ENCODE data around the gene CACNA1G. TPM values are rescaled to one million over a fixed set of nuclear protein-coding genes. Genes with fewer than 3 reads are reported as not detected.
A peak's percentile ranks its signal among the peaks of the same experiment; 100 is the strongest.

CACNA1G gene
- total RNA-seq, 1 donor from 2014 or later: not detected

DNA sequence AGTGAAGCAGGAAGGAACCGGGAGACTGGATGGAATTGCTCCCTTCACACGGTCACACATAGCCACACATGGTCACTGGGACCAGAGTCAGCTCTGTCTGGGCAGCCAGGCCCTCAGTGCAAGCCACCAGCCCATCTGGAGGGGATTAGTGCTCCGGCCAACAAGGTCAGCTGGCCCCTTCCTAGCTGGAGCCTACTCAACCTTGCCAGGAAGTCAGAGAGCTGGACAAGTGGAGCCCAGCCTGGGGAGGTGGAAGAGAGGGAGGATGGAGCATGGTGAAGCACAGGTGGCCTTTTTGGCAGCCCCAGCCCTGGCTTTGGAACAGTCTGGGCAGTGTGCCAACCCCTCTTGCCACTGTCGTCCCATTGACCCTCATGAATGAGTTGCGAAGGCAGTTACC lies 3.7 kb upstream of the CACNA1G start:
- intact Hi-C loops (cut with DNase I): no loop called here
- DNase-seq (no peak), ATAC-seq (no peak)
- TF ChIP-seq, protein P1, sequence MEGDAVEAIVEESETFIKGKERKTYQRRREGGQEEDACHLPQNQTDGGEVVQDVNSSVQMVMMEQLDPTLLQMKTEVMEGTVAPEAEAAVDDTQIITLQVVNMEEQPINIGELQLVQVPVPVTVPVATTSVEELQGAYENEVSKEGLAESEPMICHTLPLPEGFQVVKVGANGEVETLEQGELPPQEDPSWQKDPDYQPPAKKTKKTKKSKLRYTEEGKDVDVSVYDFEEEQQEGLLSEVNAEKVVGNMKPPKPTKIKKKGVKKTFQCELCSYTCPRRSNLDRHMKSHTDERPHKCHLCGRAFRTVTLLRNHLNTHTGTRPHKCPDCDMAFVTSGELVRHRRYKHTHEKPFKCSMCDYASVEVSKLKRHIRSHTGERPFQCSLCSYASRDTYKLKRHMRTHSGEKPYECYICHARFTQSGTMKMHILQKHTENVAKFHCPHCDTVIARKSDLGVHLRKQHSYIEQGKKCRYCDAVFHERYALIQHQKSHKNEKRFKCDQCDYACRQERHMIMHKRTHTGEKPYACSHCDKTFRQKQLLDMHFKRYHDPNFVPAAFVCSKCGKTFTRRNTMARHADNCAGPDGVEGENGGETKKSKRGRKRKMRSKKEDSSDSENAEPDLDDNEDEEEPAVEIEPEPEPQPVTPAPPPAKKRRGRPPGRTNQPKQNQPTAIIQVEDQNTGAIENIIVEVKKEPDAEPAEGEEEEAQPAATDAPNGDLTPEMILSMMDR (IDR thresholded peaks at IDR 0.05): no peak
- H3K9me3 ChIP-seq: no peaks in the 10 kb centered on the region
- H3K27me3 ChIP-seq: peaks cover 36% of the 10 kb centered on the region
- H3K4me3 ChIP-seq: no peak overlapping the region
- H3K27ac ChIP-seq: no peak overlapping the region
- H3K36me3 ChIP-seq: no peaks in the 10 kb centered on the region
- peaks cover 29% of the 10 kb centered on the region for H3K4me1 ChIP-seq

DNA sequence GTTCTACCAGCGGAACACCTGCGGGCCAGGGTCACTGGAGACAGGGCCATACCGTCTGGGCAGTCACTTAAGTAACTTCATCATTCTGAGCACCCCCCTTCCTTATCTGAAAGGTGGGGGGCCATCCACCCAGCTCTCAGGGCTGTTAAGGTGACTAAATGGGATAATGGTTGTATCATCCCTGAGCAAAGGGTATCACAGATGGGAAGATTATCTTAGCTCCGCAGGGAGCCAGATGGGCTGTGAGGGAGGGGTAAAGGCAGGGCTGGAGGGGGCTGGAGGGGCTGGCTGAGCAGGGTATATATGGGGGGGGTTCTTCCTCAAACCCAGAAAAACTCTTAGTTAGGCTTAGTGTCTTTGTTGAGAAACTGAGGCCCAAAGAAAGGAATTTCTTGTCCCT lies 2.9 kb upstream of the CACNA1G start:
- Histone ChIP-seq H3K9me3 (no peaks in the 10 kb centered on the region), H3K27me3 (peaks cover 45% of the 10 kb centered on the region), H3K27ac (no peak overlapping the region), H3K4me1 (peaks cover 30% of the 10 kb centered on the region), H3K36me3 (no peaks in the 10 kb centered on the region), H3K4me3 (no peak overlapping the region)
- ATAC-seq (no peak), DNase-seq (no peak)
- TF ChIP-seq, protein P1 (IDR thresholded peaks at IDR 0.05): no peak
- intact Hi-C loops (cut with DNase I): no loop called here

DNA sequence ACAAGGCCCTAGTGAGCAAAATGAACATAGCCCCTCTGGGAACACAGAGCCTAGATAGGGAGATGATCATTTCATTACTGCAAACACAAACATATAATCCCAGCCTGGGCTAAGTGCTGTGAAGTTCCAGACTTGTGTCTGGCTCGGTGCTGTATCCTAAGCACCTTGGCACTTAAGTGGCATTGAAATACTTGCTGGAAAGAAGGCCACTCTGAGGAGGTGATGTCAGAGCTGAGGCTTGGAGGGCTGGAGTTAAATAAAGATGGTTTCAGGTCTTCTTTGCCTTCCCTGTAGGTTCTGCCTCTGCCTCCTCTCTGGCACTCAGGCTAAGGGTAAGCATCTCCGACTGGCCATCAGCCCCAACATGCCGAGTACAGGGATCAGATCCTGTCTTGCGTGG lies 2.4 kb upstream of the CACNA1G start:
- TF ChIP-seq, protein P1 (IDR thresholded peaks at IDR 0.05): no peak
- intact Hi-C loops (cut with DNase I): no loop called here

DNA sequence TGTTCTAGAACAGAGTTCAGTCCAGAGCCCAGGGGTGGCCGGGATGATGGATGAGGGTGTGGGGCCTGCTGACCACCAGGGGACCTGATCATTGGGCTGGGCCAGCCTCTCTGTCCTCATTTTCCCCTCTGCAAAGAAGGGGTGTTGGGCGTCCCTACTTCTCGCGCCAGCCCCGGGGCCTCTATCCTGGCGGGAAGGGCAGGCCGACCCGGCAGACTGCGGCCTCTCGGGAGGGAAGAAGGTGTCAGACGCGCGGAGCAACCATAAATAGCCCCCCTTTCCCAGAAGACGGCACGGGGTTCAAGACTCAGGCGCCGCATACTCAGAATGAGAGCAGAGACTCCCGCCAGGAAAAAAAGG lies 2.0 kb upstream of the CACNA1G start:
- Histone ChIP-seq H3K27ac (no peak overlapping the region), H3K27me3 (peaks cover 54% of the 10 kb centered on the region), H3K4me3 (no peak overlapping the region), H3K4me1 (peaks cover 30% of the 10 kb centered on the region), H3K36me3 (no peaks in the 10 kb centered on the region), H3K9me3 (no peaks in the 10 kb centered on the region)
- intact Hi-C loops (cut with DNase I): no loop called here
- TF ChIP-seq, protein P1 (IDR thresholded peaks at IDR 0.05): no peak
- DNase-seq (no peak), ATAC-seq (no peak)

More for the DNA sequence above, 2.4 kb upstream of the CACNA1G start:
- Histone ChIP-seq H3K36me3 (no peaks in the 10 kb centered on the region), H3K9me3 (no peaks in the 10 kb centered on the region), H3K27ac (no peak overlapping the region), H3K27me3 (peaks cover 49% of the 10 kb centered on the region), H3K4me3 (no peak overlapping the region), H3K4me1 (peaks cover 30% of the 10 kb centered on the region)
- DNase-seq (no peak), ATAC-seq (peak; percentile 35)

DNA sequence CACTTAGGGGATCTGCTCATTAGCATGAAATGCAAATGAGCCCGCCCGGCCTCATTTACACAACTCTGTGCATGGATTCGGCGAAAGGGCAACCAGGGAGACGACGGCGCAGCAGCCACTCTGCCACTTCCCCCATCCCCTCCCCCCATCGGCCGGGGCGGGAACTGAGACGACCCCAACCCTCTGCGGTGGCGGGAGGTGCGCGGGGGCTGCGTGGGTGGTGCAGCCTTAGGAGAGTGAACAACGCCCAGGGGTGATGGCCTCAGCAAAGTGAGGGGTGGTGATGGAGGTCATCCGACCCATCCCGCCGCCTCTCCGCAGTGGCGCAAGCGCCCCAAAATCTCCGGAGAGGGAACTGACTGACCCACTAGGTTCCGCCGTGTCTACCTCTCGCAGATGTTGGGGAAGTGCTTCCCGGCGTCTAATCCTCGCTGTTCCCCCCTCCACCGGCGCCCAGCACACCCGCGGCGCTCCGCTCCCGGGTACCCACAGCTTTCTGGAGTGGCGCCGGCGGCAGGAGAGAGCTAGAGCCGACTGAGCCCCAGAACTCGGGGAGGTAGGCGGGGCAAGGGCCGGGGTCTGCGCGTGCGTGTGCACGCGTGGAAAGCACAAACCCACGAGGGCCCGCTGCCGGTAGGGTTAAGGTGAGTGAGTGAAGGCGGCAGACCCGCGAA lies 1.4 kb upstream of the CACNA1G start:
- DNase-seq (peak; percentile 74), ATAC-seq (peak; percentile 5)
- TF ChIP-seq, protein P1 (IDR thresholded peaks at IDR 0.05): no peak
- Histone ChIP-seq H3K36me3 (no peaks in the 10 kb centered on the region), H3K4me3 (peak overlapping the region; percentile 54), H3K4me1 (peaks cover 30% of the 10 kb centered on the region), H3K27ac (no peak overlapping the region), H3K9me3 (no peaks in the 10 kb centered on the region), H3K27me3 (peaks cover 57% of the 10 kb centered on the region)
- intact Hi-C loops (cut with DNase I): no loop called here

All from upper lobe of right lung (tissue), 1 donor.